Pancreas (tissue), 10 donors: ENCODE measurements around the gene CNTN1. TPM values are rescaled to one million over a fixed set of nuclear protein-coding genes. Genes with fewer than 3 reads are reported as not detected.

Experiments
- ATAC-seq, 4 donors: fragments of 200-7000 bp; cut with Tn5 transposase; one replicate each; pipeline versions ENCODE4 v1.8.0 to v1.9.1; 2020; ENCODE audit warnings: mild to moderate bottlenecking in 4 of 4, moderate library complexity in 4 of 4
- DNase-seq, 6 donors: peaks; one replicate each; pipeline ENCODE4 v3.0.0-alpha.2; 2020
- FAIRE-seq: peaks from 2 replicates; lab custom pipeline; 2012; peaks lifted over from hg19 to GRCh38; lab: Jason Lieb, UNC
- H3K27ac ChIP-seq, 4 donors: fragments of 200-600 bp; sonication (generic); 1 replicate in 3 of 4; 2 replicates in 1 of 4; pipeline versions ENCODE4 v1.5.0 to v1.8.0; 2020
- H3K27me3 ChIP-seq, 4 donors: fragments of 200-600 bp; one replicate each; pipeline ENCODE4 v1.8.0; 2021
- H3K36me3 ChIP-seq, 3 donors: fragments of 200-600 bp; sonication (generic) in 1 of 3; one replicate each; pipeline versions ENCODE4 v1.5.0 to v1.8.0; 2020 to 2021
- H3K4me1 ChIP-seq, 3 donors: fragments of 200-600 bp; one replicate each; pipeline ENCODE4 v1.8.0; 2021
- H3K4me3 ChIP-seq, 4 donors: fragments of 200-600 bp; sonication (generic) in 2 of 4; one replicate each; pipeline versions ENCODE4 v1.5.0 to v1.8.0; 2020 to 2021
- H3K9me3 ChIP-seq, 4 donors: fragments of 200-600 bp; one replicate each; pipeline ENCODE4 v1.8.0; 2021
- CTCF ChIP-seq, 4 donors: fragments of 200-600 bp; sonication (generic) in 3 of 4; IDR thresholded peaks; one replicate each; pipeline versions ENCODE4 v1.5.0 to v1.8.0; 2021; ENCODE audit warnings: antibody characterized with exemption in 4 of 4
- WGBS, 2 donors: extraction: QIAGEN DNeasy Blood & Tissue Kit; methylation state at CpG; one replicate each; pipeline ENCODE4 v1.1.7; 2013; 5-methylcytosine and 5-hydroxymethylcytosine counted together
- intact Hi-C, 3 donors: fragments of 100-400 bp; cut with DNase I; formaldehyde crosslinking; loops; one replicate each; pipeline versions ENCODE4 v1.11.1 to v1.14.2; 2022
- polyA plus RNA-seq, 2 donors: library from polyadenylated mRNA; stranded (reverse); fragments of 200-250 nt; gene quantifications; one replicate each; pipeline ENCODE4 v1.2.3, GENCODE V29; 2013
- total RNA-seq, 6 donors: library from RNA; stranded (reverse); fragmentation: NEBNext Ultra II Directional in 4 of 6; extraction: Animal tissue kit (Norgen Biotek cat#: 25700) in 4 of 6; gene quantifications; one replicate each; pipeline versions ENCODE4 v1.2.1 to v1.2.4, GENCODE V29; 2021 to 2023
- donor health status: healthy with polysubstance abuse.
- donor health status: DM: no; HTN: no; CAD: no; lungs with moderate emphysema.
- donor health status: DM: no; HTN: no; CAD: no.
- donor health status: control.
- donor health status: control.
- donor health status: Bipolar disorder and iron deficiency.
- donor health status: DM: yes; HTN: yes; CAD: no.
- donor health status: DM: no; HTN: no; CAD: no.
- donor health status: DM: no; HTN: no; CAD: no.
- donor health status: DM: yes; HTN: yes; CAD: no.

CNTN1 gene
- total and polyA plus RNA-seq, 8 donors = 1.4 to 13.9 (median 4.6) TPM

GRCh38 chr12:40820794-40821484, 128.7 kb downstream of the CNTN1 start:
- H3K4me1 ChIP-seq = no peaks in the 10 kb centered on the region
- no peak overlapping the region for H3K27ac ChIP-seq
- ATAC-seq (no peak), FAIRE-seq (no peak), DNase-seq (no peak)
- intact Hi-C loops = no loop called here
- no peak overlapping the region for H3K4me3 ChIP-seq
- TF ChIP-seq CTCF (IDR thresholded peaks at IDR 0.05) = no peak
- WGBS, 2 donors = 23 to 28% methylated on average over 2 of the region's 2 CpGs
- H3K36me3 ChIP-seq = no peaks in the 10 kb centered on the region
- no peaks in the 10 kb centered on the region for H3K9me3 ChIP-seq
- no peaks in the 10 kb centered on the region for H3K27me3 ChIP-seq

- DNase-seq = no peak
These were observed 132.9 kb downstream of the CNTN1 start for GRCh38 chr12:40825156-40825555.

GRCh38 chr12:40827683-40828592, 135.7 kb downstream of the CNTN1 start:
- WGBS, 2 donors = 23 to 24% methylated on average over 17 of the region's 17 CpGs
- intact Hi-C loops = no loop called here

More at GRCh38 chr12:40825156-40825555, 132.9 kb downstream of the CNTN1 start:
- Histone ChIP-seq H3K36me3 (no peaks in the 10 kb centered on the region), H3K4me3 (no peak overlapping the region), H3K4me1 (no peaks in the 10 kb centered on the region), H3K9me3 (no peaks in the 10 kb centered on the region), H3K27ac (no peak overlapping the region), H3K27me3 (no peaks in the 10 kb centered on the region)
- intact Hi-C loops = no loop called here
- no peak for TF ChIP-seq CTCF (IDR thresholded peaks at IDR 0.05)
- ATAC-seq = no peak
- no peak for FAIRE-seq

GRCh38 chr12:40828593-40828990, 136.4 kb downstream of the CNTN1 start:
- intact Hi-C loops = no loop called here
- H3K36me3 ChIP-seq = no peaks in the 10 kb centered on the region
- no peak overlapping the region for H3K4me3 ChIP-seq
- H3K27ac ChIP-seq = no peak overlapping the region
- no peaks in the 10 kb centered on the region for H3K27me3 ChIP-seq
- DNase-seq (no peak), ATAC-seq (no peak), FAIRE-seq (no peak)
- 31 to 34% methylated on average over 5 of the region's 5 CpGs for WGBS, 2 donors
- H3K4me1 ChIP-seq = no peaks in the 10 kb centered on the region
- no peaks in the 10 kb centered on the region for H3K9me3 ChIP-seq
- TF ChIP-seq CTCF (IDR thresholded peaks at IDR 0.05) = no peak

More at GRCh38 chr12:40827683-40828592, 135.7 kb downstream of the CNTN1 start:
- no peak overlapping the region for H3K4me3 ChIP-seq
- FAIRE-seq (no peak), ATAC-seq (no peak), DNase-seq (no peak)
- H3K4me1 ChIP-seq = no peaks in the 10 kb centered on the region
- TF ChIP-seq CTCF (IDR thresholded peaks at IDR 0.05) = no peak
- no peak overlapping the region for H3K27ac ChIP-seq
- H3K9me3 ChIP-seq = no peaks in the 10 kb centered on the region
- no peaks in the 10 kb centered on the region for H3K36me3 ChIP-seq
- H3K27me3 ChIP-seq = no peaks in the 10 kb centered on the region
